Tibial artery (tissue), 4 donors: ENCODE results near the gene KLK3.

ENCODE experiments used
- DNase-seq, 2 donors: peaks; one replicate each; pipeline ENCODE4 v3.0.0-alpha.2; 2019
- H3K27ac ChIP-seq, 2 donors: fragments of 200-600 bp; sonication (generic) in 1 of 2; 1 replicate in 1 of 2; 2 replicates in 1 of 2; pipeline ENCODE4 v1.5.1; 2018 to 2019; ENCODE audit warnings: mild to moderate bottlenecking in 1 of 2
- H3K27me3 ChIP-seq, 2 donors: fragments of 200-600 bp; sonication (generic) in 1 of 2; one replicate each; pipeline versions ENCODE4 v1.5.1 to v1.6.0; 2016 to 2019
- H3K36me3 ChIP-seq, 3 donors: fragments of 200-600 bp; sonication (generic) in 2 of 3; one replicate each; pipeline ENCODE4 v1.5.1; 2016 to 2019; ENCODE audit warnings: mild to moderate bottlenecking in 2 of 3
- H3K4me1 ChIP-seq, 4 donors: fragments of 200-600 bp; sonication (generic) in 2 of 4; 1 replicate in 3 of 4; 2 replicates in 1 of 4; pipeline ENCODE4 v1.5.1; 2016 to 2019
- H3K4me3 ChIP-seq, 2 donors: fragments of 200-600 bp; sonication (generic) in 1 of 2; 1 replicate in 1 of 2; 2 replicates in 1 of 2; pipeline ENCODE4 v1.5.1; 2018 to 2019; ENCODE audit warnings: mild to moderate bottlenecking in 2 of 2
- H3K9me3 ChIP-seq, 3 donors: fragments of 200-600 bp; sonication (generic) in 1 of 3; one replicate each; pipeline ENCODE4 v1.5.1; 2016 to 2019
- intact Hi-C: fragments of 100-400 bp; cut with DNase I; formaldehyde crosslinking; loops from one replicate; pipeline ENCODE4 v1.15.0; 2023; ENCODE audit warnings: low total_unique reads
- TF ChIP-seq, protein P1 (sequence below), 2 experiments: fragments of 200-600 bp in 1 of 2; fragments of 450-650 bp in 1 of 2; IDR thresholded peaks; one replicate each; pipeline ENCODE4 v1.5.1; 2017 to 2019; ENCODE audit warnings: antibody characterized with exemption in 2 of 2, mild to moderate bottlenecking in 1 of 2, moderate library complexity in 1 of 2

The KLK3 gene

DNA sequence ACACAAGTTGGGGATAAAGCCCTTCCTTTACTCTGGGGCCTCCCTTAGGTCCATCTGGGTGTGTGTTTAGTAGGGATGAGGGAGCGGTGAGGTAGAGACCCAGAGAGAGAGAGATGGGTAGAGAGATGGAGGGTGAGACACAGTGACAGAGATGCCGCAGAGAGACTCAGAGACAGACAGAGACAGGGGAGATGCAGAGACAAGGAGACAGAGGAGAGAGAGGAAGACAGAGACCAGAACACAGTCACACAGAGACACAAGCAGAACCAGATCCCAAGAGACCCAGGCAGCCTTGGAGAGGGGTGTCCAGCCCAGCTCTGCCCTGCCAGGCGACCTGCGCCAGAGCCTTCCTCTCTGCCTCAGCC lies 33.5 kb upstream of the KLK3 start:
- Histone ChIP-seq H3K4me1 (peaks cover 0 to 16% (median 2%) of the 10 kb centered on the region in 4 donors), H3K9me3 (no peaks in the 10 kb centered on the region), H3K27ac (no peak overlapping the region), H3K4me3 (no peak overlapping the region), H3K36me3 (no peaks in the 10 kb centered on the region), H3K27me3 (peaks cover 0 to 68% of the 10 kb centered on the region in 2 donors)
- TF ChIP-seq, protein P1, sequence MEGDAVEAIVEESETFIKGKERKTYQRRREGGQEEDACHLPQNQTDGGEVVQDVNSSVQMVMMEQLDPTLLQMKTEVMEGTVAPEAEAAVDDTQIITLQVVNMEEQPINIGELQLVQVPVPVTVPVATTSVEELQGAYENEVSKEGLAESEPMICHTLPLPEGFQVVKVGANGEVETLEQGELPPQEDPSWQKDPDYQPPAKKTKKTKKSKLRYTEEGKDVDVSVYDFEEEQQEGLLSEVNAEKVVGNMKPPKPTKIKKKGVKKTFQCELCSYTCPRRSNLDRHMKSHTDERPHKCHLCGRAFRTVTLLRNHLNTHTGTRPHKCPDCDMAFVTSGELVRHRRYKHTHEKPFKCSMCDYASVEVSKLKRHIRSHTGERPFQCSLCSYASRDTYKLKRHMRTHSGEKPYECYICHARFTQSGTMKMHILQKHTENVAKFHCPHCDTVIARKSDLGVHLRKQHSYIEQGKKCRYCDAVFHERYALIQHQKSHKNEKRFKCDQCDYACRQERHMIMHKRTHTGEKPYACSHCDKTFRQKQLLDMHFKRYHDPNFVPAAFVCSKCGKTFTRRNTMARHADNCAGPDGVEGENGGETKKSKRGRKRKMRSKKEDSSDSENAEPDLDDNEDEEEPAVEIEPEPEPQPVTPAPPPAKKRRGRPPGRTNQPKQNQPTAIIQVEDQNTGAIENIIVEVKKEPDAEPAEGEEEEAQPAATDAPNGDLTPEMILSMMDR (IDR thresholded peaks at IDR 0.05) = no peak
- DNase-seq = no peak
- intact Hi-C loops = no loop called here

DNA sequence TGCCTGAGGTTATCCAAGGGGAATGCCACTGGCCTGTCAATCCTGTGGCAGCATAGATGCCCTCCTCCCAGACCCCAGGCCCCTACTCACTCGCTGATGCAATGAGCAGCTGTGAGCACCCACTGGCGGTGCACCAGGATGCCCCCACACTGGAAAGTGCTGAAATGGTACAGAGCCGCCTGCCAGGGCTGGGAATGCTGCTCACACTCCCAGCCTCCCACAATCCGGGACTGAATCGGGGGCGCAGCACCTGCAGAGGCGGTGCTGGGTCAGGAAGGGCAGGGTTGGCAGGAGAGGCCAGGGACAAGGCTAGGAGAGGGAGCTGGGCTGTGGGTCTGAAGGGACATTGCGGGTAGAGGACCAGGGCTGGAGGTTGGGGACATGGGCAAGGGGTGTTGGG lies 33.1 kb upstream of the KLK3 start:
- no peak overlapping the region for H3K27ac ChIP-seq
- H3K9me3 ChIP-seq = no peaks in the 10 kb centered on the region
- H3K27me3 ChIP-seq = peaks cover 0 to 72% of the 10 kb centered on the region in 2 donors
- DNase-seq = no peak
- peaks cover 0 to 16% (median 2%) of the 10 kb centered on the region in 4 donors for H3K4me1 ChIP-seq
- intact Hi-C loops = no loop called here
- no peak overlapping the region for H3K4me3 ChIP-seq
- TF ChIP-seq, protein P1 (IDR thresholded peaks at IDR 0.05) = no peak
- no peaks in the 10 kb centered on the region for H3K36me3 ChIP-seq

- H3K4me3 ChIP-seq = no peak overlapping the region
- DNase-seq = no peak
- intact Hi-C loops = no loop called here
- H3K27ac ChIP-seq = no peak overlapping the region
- no peaks in the 10 kb centered on the region for H3K9me3 ChIP-seq
- peaks cover 0 to 68% of the 10 kb centered on the region in 2 donors for H3K27me3 ChIP-seq
- peaks cover 0 to 16% (median 2%) of the 10 kb centered on the region in 4 donors for H3K4me1 ChIP-seq
- TF ChIP-seq, protein P1 (IDR thresholded peaks at IDR 0.05) = no peak
- no peaks in the 10 kb centered on the region for H3K36me3 ChIP-seq
Measured at GRCh38 chr19:50822661-50823208, 32.0 kb upstream of the KLK3 start.

DNA sequence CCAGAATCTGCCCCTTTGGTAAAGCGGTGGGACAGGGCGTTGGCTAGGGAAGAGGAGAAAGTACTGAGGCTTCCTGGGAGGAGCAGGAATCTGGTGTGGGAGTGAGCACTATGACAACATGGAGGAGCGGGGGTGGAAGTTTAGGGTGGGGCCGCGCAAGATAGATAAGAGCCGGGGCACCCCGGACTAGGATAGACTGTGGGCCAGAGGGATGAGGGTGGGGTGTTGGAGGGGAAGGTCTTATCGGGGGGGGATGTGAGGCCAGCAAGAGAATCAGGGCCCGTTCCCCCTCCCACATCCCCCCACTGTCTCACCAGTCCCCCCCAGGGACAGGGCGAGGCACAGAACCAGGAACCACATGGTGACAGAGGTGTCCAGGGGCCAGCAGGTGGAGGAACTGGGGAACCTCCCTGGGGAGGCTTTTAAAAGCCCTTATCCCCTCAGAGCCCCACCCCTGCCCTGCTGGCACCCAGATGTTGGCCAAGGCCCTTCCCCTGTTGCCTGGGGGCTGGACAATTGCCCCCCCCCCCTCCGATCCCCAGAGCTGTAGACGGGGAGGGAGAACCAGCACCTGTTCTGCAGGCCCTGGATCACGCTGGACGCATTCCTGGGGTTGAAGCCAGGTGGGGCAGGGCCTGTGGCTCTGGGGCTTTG lies 31.2 kb upstream of the KLK3 start, which contains the start of gene KLK1:
KLK1 (minus strand) TSS at position 399 of the 654 bp plus-strand sequence; CDS start at position 360, 39 bp downstream.
- Histone ChIP-seq H3K27ac (no peak within 1 kb of the TSS), H3K9me3 (no peaks in the 10 kb centered on the region), H3K4me1 (peaks cover 0 to 9% (median 0%) of the 10 kb centered on the region in 4 donors), H3K27me3 (peaks cover 0 to 63% of the 10 kb centered on the region in 2 donors), H3K36me3 (no peaks in the 10 kb centered on the region), H3K4me3 (no peak within 1 kb of the TSS)
- no peak for DNase-seq
- intact Hi-C loops = no loop called here
- TF ChIP-seq, protein P1 (IDR thresholded peaks at IDR 0.05) = no peak

DNA sequence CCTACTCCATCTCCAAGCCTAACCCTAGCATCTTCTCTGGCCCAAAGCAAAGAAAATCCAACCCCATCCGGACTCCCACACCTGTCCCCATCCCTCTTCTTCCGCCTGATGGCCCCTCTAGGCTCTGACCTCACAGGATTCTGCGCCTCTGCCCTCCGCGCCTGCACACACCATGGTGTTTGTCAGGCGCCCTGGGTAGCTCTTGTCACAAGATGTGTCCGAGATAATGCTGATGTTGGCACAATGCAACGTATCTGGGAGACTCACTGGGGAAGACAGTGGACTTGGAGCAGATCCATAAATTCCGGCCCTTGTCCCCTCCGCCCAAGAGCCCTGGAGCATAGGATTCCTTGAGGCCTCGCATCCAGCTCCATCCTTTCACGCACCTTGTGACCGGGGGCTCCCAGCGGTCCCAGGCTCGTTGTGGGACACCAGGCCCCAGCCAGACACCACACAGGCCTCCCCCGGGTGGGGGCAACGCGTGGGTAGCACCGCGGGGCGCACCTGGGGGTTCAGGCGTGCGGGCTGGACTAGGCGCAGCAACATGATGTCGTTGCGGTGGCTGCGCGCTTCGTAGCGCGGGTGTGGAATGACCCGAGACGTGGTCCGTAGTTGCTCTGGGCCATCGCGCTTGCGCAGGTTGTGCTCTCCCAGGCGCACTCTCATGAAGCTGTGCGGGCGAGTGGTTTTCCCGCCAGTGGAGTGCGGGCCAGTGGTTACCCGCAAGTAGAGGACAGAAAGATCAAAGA lies 28.0 kb upstream of the KLK3 start:
- Histone ChIP-seq H3K9me3 (no peaks in the 10 kb centered on the region), H3K27me3 (peaks cover 0 to 52% of the 10 kb centered on the region in 2 donors), H3K4me3 (no peak overlapping the region), H3K4me1 (no peaks in the 10 kb centered on the region), H3K36me3 (no peaks in the 10 kb centered on the region), H3K27ac (no peak overlapping the region)
- intact Hi-C loops = no loop called here
- DNase-seq = no peak
- TF ChIP-seq, protein P1 (IDR thresholded peaks at IDR 0.05) = no peak
